ENCODE measurements around the gene CSNK2A1.
"Not testable (repeated sequence)": the region's sequence is repeated elsewhere in the genome, so short reads cannot be mapped to it uniquely, and the experiment has no call there.

Gene CSNK2A1

GRCh38 chr20:480044-480443 lies 63.5 kb downstream of the CSNK2A1 start:
- no peak for DNase-seq

DNA sequence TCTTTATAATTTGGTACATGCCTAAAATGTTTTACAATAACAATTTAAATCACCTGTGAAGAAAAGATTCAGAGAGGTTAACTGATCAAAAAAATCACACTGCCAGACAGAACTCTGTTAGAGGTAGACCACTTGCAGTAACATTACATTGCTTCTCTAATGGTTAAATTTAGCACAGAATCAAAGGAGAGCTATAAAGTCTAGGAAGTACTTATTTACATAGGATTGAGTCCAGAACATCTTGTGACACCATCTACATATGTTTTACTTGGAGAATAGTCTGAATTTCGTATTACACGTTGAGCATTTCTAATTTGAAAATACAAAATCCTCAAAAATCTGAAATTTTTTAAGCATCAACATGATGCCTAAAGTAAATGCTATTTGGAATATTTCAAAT lies 64.1 kb downstream of the CSNK2A1 start:
- DNase-seq, result no peak

- DNase-seq, result peak; percentile 61
Measured at GRCh38 chr20:478949-479429, 64.6 kb downstream of the CSNK2A1 start.

DNA sequence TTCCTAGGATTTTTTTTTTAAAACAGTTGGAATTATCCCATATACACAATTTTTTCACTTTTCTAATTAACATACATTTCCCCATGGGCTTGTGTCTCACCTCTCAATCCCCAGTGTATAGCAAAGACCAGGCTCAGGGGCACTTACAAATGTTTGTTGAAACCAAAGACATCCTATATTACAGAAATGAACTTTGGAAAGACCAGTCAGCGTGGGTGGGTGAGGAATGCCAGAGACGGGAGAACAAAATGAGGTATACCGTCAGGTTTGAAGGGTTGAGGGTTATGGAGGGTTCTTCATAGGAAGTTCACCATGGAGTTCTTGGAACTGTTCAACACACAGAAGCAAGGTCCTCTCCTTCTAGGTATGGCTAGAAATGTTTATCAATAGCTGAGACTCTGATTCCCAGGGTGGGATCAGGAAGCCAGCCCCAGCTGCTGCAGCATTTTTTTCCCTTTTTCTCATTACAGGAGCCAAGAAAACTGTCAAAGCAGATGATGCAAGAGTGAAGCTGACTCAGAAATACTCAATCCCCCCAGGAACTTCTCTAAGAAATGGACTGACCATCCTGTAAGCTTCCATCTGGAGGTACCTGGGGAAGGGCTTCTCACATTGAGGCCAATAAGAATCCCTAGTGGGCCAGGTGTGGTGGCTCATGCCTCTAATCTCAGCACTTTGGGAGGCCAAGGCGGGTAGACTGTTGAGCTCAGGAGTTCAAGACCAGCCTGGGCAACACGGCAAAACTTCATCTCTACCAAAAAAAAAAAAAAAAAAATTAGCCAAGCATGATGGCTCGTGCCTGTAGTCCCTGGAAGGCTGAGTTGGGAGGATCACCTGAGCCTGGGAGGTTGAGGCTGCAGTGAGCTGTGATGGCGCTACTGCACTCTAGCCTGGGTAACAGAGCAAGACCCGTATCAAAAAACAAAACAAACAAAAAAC lies 65.3 kb downstream of the CSNK2A1 start:
- DNase-seq, result no peak

DNA sequence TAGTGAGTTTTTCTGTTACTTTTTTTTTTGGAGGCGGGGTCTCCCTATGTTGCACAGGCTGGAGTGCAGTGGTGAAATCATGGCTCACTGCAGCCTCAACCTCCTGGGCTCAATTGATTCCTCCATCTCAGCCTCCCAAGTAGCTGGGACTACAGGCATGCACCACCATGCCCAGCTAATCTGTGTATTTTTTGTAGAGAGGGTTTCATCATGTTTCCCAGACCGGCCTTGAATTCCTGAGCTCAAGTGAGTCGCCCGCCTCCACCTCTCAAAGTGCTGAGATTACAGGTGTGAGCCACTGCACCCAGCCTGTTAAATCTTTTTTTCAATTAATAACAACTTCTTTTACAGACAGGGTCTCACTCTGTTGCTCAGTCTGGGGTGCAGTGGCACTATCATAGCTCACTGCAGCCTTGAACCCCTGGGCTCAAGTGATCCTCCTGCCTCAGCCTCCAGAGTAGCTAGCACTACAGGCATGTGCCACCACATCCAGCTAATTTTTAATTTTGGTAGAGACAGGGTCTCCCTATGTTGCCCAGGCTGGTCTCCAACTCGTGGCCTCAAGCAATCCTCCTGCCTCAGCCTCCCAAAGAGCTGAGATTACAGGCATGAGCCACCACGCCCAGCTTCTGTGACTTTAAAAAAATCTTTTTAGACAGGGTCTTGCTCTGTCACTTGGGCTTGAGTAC lies 66.9 kb downstream of the CSNK2A1 start:
- DNase-seq, result not testable (repeated sequence)

DNA sequence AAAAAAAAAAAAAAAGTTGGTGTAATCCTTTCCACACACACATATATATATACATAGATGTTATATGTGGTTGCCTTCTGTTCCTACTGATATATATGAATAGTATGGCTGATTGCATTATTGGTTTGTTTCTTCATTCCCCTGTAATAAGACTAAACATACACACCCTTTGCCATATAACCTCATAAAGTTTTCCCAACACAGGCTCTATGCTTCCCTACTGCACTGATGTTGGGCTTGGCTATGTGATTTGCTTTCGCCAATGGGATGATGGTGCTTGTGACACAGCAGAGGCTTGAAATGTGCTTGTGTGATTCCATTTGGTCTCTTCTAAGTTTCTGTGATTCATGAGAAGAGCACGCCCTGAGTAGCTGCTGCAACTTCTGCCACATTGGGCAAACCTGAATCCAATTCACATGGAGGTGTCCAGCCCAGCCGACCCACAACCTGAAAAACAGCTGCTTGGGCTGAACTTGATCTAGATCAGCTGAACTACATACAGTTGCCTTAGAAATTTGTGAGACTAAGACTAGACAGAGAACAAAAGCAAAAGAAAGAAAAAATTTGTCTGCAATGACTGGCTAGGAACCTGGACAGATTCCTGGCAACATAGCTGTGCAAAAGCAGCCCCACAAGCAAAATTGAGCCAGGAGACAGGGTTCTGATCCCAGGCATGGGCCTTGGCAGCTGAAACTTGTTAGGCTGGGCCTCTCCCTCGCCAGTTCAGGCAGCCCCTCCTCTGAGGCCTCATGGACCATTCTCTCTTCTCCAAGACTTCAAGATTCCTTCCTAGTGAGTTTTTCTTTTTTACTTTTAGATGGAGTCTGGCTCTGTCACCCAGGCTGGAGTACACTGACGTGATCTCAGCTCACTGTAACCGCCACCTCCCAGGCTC lies 67.9 kb downstream of the CSNK2A1 start:
- no peak for DNase-seq

- no peak for DNase-seq
Measured at GRCh38 chr20:474581-474980, 69.0 kb downstream of the CSNK2A1 start.

GRCh38 chr20:472889-473292 lies 70.7 kb downstream of the CSNK2A1 start:
- no peak for DNase-seq

DNA sequence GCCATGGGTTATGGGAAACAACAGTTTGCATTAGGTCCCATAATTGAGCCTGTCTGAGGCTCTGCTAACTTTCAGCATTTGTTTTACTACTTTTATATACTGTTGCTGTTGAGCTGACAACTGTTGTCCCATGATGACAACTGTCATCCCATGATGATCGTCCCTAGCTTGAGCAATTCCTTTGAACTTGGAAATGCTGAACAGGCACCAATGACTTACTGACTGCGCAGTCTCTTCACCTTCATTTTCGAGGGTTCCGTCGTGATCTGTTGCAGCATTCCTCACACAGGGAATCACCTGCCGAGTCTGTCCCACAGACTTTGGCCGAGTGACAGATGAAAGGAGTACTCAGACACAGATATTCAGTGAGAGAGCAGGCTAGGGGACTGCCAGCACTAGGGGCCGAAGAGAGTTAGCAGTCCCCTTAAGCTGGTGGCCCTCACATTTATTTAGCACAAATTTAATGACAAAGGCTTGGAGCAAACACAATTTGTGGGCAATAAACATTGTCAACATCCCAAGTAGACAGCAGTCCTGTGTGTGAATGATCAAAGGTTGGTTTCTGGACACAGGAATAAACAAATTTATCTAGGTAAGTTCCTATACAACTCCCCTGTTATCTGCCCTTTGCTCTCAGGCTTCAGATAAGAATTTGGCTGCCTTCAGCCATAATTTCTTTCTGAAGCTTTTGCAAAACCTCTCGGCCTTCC lies 71.3 kb downstream of the CSNK2A1 start:
- no peak for DNase-seq

DNA sequence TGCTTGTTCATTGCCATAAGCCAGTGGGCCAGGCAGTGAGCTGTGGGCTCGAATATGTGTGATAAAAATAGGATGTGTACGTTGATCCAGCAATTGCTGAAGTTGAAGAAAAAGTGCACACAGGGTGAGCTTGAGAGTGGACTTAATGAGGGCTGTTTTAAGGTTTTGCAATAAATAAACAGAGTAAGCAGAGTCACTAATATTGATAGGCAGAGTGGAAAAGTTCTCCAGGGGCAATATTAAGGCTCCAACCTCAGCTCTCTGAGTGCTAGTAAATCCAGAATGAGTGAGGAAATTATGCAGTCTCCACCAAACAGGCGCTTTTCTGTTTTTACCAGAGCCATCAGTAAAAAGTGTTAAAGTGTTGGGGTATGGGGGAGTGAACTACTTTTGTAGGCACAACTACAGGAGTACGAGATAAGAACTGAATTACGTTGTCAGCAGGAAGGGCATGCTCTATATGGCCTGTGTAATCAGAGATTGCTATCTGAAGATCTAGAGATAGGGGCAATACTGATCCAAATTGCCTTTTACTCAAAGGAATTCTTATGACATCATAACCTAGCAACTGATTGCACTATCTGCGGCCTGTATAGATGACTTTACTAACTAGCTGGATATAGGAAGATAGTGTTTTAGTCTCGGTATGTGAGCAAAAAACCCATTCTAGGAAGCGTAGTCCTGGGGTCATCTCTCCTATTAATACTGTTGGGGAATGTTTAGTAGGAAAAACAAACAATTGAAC lies 73.7 kb downstream of the CSNK2A1 start:
- no peak for DNase-seq

DNA sequence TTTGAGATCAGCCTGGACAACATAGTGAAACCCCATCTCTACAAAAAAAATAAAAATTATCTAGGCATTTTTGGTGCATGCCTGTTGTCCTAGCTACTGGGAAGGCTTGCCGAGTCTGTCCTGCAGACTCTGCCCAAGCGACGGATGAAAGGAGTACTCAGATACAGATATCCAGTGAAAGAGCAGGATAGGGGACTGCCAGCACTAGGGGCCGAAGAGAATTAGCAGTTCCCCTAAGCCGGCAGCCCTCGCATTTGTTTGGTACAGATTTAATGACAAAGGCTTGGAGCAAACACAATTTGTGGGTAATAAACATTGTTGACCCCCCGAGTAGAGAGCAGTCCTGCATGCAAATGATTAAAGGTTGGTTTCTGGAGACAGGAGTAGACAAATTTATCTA lies 75.8 kb downstream of the CSNK2A1 start:
- DNase-seq, result no peak

- DNase-seq, result peak; percentile 95
Measured at GRCh38 chr20:462199-462991, 81.2 kb downstream of the CSNK2A1 start, which contains the start of gene TBC1D20. TBC1D20 (minus strand) TSS chr20:462533; CDS start chr20:462405, 128 bp downstream.

DNA sequence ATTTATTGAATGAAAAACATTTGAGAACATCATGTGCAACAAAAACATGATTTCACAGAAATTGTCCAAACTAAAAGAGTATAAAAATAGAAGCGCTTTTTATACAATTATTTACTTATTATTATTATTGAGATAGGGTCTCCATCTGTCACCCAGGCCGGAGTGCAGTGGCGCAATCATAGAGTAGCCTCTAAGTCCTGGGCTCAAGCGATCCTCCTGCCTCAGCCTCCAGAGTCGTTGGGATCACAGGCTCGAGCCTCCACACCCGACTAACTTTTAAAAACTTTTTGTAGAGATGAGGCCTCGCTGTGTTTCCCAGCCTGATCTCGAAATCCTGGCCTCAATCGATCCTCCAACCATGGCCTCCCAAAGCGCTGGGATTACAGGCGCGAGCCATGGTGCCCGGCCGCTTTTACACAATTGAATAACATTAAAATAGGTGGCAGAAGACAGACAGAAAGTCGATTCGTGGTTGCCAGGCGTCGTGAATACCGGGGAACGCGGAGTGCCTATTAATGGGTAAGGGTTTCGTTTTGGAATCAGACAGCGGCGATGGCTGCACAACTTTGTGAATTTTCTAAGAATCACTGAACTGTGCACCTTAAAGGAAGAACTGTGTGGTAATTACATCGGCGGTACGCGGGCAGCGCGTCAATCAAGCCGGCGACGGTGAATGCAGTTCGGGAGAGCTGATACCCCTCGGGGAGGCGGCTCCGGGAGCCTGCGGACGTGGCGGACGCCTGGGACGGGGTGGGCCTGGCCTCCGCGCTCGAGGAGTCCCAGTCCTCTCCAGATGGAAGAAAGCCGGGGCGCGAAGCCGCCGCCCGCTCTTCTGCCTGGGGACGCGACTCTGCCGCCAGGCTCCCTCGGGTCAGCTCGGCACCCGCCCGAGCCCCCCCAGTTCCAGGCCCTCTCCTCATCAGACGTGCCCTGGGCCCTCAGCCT lies 82.1 kb downstream of the CSNK2A1 start:
- DNase-seq, result peak; percentile 69

DNA sequence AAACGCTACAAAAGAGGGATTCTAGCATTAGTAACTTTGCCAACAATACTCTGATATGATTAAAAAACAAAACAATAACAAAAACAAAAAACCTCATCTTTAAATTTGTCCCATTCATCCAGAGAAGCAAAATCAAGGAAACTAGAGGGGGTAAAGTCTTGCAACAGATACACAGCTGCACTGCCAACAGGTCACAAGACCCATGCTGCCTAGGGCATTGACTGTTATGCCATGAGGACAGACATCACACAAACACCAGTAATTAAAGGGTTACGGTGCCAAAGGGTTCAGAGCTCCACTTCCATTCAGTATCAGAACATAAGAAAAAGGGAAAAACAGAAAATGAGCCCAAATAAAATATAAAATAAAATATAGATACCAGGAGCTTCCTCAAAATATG lies 82.9 kb downstream of the CSNK2A1 start:
- no peak for DNase-seq

DNA sequence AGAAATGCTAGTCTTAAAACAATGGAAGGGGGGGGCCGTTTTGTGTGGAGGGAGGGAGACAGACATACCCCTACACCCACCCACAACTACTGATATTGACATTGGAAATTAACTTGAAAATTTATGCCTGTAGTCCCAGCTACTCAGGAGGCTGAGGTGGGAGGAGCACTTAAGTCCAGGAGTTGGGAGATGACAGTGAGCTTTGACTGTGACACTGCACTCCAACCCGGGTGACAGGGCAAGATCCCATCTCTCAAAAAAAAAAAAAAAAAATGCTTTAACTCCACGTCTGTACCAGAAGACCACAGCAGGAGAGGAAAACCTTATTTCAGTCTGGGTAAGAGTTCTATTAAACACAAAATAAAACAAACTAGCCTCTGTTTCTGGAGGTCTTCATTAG lies 83.4 kb downstream of the CSNK2A1 start:
- no peak for DNase-seq

GRCh38 chr20:458776-459175 lies 84.8 kb downstream of the CSNK2A1 start:
- peak; percentile 39 for DNase-seq

DNA sequence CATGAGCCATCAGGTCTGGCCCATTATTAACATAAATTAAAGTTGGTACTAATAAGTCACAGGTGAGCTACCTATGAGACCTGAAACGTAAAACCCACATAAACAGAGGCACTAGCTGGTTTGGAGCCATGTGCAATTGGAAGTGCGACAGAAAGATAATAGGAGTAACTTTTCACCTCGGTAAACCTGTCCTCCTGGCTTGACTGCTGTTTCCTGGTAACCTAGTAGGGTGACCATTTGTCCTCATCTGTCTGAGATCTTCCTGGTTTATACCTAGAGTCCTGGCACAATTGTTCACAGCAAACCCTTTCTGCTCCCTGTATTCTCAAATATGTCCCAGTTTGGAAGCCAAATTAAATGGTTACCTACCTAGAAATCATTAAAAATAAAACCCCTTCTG lies 88.6 kb downstream of the CSNK2A1 start:
- DNase-seq, result no peak

GRCh38 chr20:452021-452420 lies 91.6 kb downstream of the CSNK2A1 start:
- DNase-seq, result not testable (repeated sequence)
